ENCODE measurements around the gene PPP1R9A.

PPP1R9A gene

GRCh38 chr7:95309951-95310350, 402.6 kb downstream of the PPP1R9A start:
- no peak overlapping the region for H3K4me3 ChIP-seq (ENCODE audit: low read depth, low read length)
- TF ChIP-seq CTCF (IDR thresholded peaks at IDR 0.05; ENCODE audit: low read depth, low read length) = no peak

GRCh38 chr7:95311389-95311788, 404.0 kb downstream of the PPP1R9A start:
- no peak for TF ChIP-seq CTCF (IDR thresholded peaks at IDR 0.05; ENCODE audit: low read depth, low read length)
- no peak overlapping the region for H3K4me3 ChIP-seq (ENCODE audit: low read depth, low read length)

- TF ChIP-seq CTCF (IDR thresholded peaks at IDR 0.05; ENCODE audit: low read depth, low read length) = no peak
- H3K4me3 ChIP-seq (ENCODE audit: low read depth, low read length) = no peak overlapping the region
These were observed 405.2 kb downstream of the PPP1R9A start for GRCh38 chr7:95312561-95312960.

- TF ChIP-seq CTCF (IDR thresholded peaks at IDR 0.05; ENCODE audit: low read depth, low read length) = no peak
- H3K4me3 ChIP-seq (ENCODE audit: low read depth, low read length) = no peak overlapping the region
These were observed 409.2 kb downstream of the PPP1R9A start for GRCh38 chr7:95316588-95316987.

GRCh38 chr7:95317546-95317945, 410.2 kb downstream of the PPP1R9A start:
- H3K4me3 ChIP-seq (ENCODE audit: low read depth, low read length) = no peak overlapping the region
- TF ChIP-seq CTCF (IDR thresholded peaks at IDR 0.05; ENCODE audit: low read depth, low read length) = no peak

GRCh38 chr7:95317966-95318365, 410.6 kb downstream of the PPP1R9A start:
- TF ChIP-seq CTCF (IDR thresholded peaks at IDR 0.05; ENCODE audit: low read depth, low read length) = no peak
- H3K4me3 ChIP-seq (ENCODE audit: low read depth, low read length) = no peak overlapping the region

GRCh38 chr7:95318501-95319100, 411.2 kb downstream of the PPP1R9A start:
- TF ChIP-seq CTCF (IDR thresholded peaks at IDR 0.05; ENCODE audit: low read depth, low read length) = no peak
- H3K4me3 ChIP-seq (ENCODE audit: low read depth, low read length) = no peak overlapping the region

All from WI38 (cell line).